GM13976 (cell line): ENCODE results near the gene PLAC9.
"Not testable (repeated sequence)": the region's sequence is repeated elsewhere in the genome, so short reads cannot be mapped to it uniquely, and the experiment has no call there.

Source experiments
- DNase-seq: peaks from one replicate; pipeline ENCODE4 v3.0.0; 2012; ENCODE audit warnings: low spot score
- CTCF ChIP-seq: IDR thresholded peaks from 2 replicates; pipeline ENCODE4 v1.5.1; 2012; ENCODE audit warnings: borderline replicate concordance, mild to moderate bottlenecking; ENCODE audit not compliant: insufficient read depth; ENCODE audit errors: extremely low read depth, missing control alignments, control extremely low read depth
- in situ Hi-C: fragments of 300-500 bp; cut with MboI; formaldehyde crosslinking; loops from one replicate; pipeline ENCODE4 v1.12.0; 2022; ENCODE audit warnings: low sequenced_read_pairs, mixed read lengths, inconsistent platforms; ENCODE audit not compliant: unreplicated experiment

The PLAC9 gene

GRCh38 chr10:80126876-80127275 lies 5.7 kb upstream of the PLAC9 start:
- no peak for TF ChIP-seq CTCF
- in situ Hi-C loops, result no loop called here
- DNase-seq, result no peak

GRCh38 chr10:80131499-80131901 lies 1.0 kb upstream of the PLAC9 start:
- in situ Hi-C loops, result no loop called here
- no peak for DNase-seq
- no peak for TF ChIP-seq CTCF

GRCh38 chr10:80133206-80133605 lies 676 bp downstream of the PLAC9 start:
- no peak for TF ChIP-seq CTCF
- DNase-seq, result no peak
- in situ Hi-C loops, result no loop called here

GRCh38 chr10:80133687-80134086 lies 1.2 kb downstream of the PLAC9 start:
- in situ Hi-C loops, DNase-seq: not testable (repeated sequence)

GRCh38 chr10:80136134-80136571 lies 3.6 kb downstream of the PLAC9 start:
- TF ChIP-seq CTCF, result no peak
- DNase-seq, result no peak
- in situ Hi-C loops, result no loop called here

- in situ Hi-C loops, result no loop called here
- no peak for TF ChIP-seq CTCF
Observed at GRCh38 chr10:80137031-80137862, 4.7 kb downstream of the PLAC9 start.

GRCh38 chr10:80137920-80138319 lies 5.4 kb downstream of the PLAC9 start:
- TF ChIP-seq CTCF, result no peak
- in situ Hi-C loops, result no loop called here
- DNase-seq, result no peak

More at GRCh38 chr10:80137031-80137862, 4.7 kb downstream of the PLAC9 start:
- DNase-seq, result no peak
